MG63 (cell line): ENCODE data around the gene CHD2. TPM values are rescaled to one million over a fixed set of nuclear protein-coding genes. Genes with fewer than 3 reads are reported as not detected.
"Not testable (repeated sequence)": the region's sequence is repeated elsewhere in the genome, so short reads cannot be mapped to it uniquely, and the experiment has no call there.

Experiments used
- DNase-seq: peaks from one replicate; pipeline ENCODE4 v3.0.0-alpha.2; 2020
- H3K27me3 ChIP-seq: fragments of 250-450 bp; sonication (Bioruptor Pico); 2 replicates; pipeline ENCODE4 v1.5.1; 2020; ENCODE audit warnings: mild to moderate bottlenecking, moderate library complexity
- H3K36me3 ChIP-seq: fragments of 250-450 bp; sonication (Bioruptor Pico); 2 replicates; pipeline ENCODE4 v1.5.1; 2020; ENCODE audit warnings: mild to moderate bottlenecking, moderate library complexity
- H3K4me3 ChIP-seq: fragments of 250-450 bp; sonication (Bioruptor Pico); 2 replicates; pipeline ENCODE4 v1.5.1; 2020; ENCODE audit warnings: mild to moderate bottlenecking, moderate library complexity
- H3K9me3 ChIP-seq: fragments of 250-450 bp; sonication (Bioruptor Pico); 2 replicates; pipeline ENCODE4 v1.5.1; 2020; ENCODE audit warnings: mild to moderate bottlenecking, moderate library complexity
- total RNA-seq: library from RNA; depleted of rRNA; stranded (reverse); fragments of >200 nt; shearing (Covaris generic); gene quantifications from 2 replicates; pipeline ENCODE4 v1.2.3, GENCODE V29; 2014; ENCODE audit warnings: low replicate concordance

Gene CHD2
- total RNA-seq, 1 experiment from 2014 or later, result 23.1 TPM

- Histone ChIP-seq H3K4me3 (no peak overlapping the region), H3K36me3 (no peaks in the 10 kb centered on the region), H3K27me3 (no peaks in the 10 kb centered on the region), H3K9me3 (no peaks in the 10 kb centered on the region)
- DNase-seq, result no peak
Observed at GRCh38 chr15:93051236-93052089, 151.3 kb downstream of the CHD2 start.

DNA sequence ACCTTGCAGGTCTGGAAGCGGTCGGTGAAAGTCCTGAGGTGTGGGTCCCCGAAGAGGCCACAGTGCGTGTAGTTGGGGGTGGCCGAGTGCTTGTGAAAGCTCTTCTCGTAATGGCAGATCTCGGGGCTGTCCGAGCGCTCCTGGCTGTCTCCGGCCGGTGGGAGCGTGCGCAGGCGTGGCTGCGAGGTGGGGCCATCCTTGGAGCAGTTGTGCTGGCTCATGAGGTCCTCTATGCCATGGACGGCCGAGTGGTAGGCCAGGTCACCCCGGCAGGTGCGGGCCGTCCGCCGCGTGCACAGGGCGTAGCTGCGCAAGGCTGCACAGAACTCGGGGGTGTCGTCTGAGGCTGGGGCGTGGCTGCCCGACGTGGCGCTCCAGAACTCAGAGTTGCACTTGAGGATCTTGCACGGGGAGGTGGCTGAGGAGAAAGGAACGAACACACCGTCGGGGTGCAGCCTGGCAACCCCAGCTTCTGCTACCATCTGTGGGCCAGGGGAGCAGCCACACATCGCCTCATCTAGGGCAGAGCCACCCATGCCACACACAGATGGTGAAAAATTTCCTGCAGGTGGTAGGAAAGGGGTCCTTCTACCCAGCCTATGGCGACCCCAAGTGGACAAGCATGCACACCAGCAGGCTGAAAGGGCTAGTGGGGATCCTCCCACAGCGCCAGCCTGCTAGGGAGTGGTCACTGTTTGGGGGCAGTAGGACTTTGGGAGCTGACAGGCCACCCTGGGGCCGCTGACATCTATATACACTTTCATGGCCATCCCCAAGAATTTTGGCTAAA lies 152.2 kb downstream of the CHD2 start:
- no peaks in the 10 kb centered on the region for H3K9me3 ChIP-seq
- H3K36me3 ChIP-seq, result no peaks in the 10 kb centered on the region
- no peak overlapping the region for H3K4me3 ChIP-seq
- no peak for DNase-seq
- H3K27me3 ChIP-seq, result no peaks in the 10 kb centered on the region

GRCh38 chr15:93055211-93055610 lies 155.1 kb downstream of the CHD2 start:
- no peaks in the 10 kb centered on the region for H3K36me3 ChIP-seq
- no peak overlapping the region for H3K4me3 ChIP-seq
- no peaks in the 10 kb centered on the region for H3K9me3 ChIP-seq
- no peaks in the 10 kb centered on the region for H3K27me3 ChIP-seq
- DNase-seq, result no peak

- Histone ChIP-seq H3K36me3 (no peaks in the 10 kb centered on the region), H3K4me3 (no peak overlapping the region), H3K27me3 (no peaks in the 10 kb centered on the region), H3K9me3 (no peaks in the 10 kb centered on the region)
- DNase-seq, result no peak
Observed at GRCh38 chr15:93056836-93057235, 156.7 kb downstream of the CHD2 start.

- DNase-seq, result no peak
- no peaks in the 10 kb centered on the region for H3K36me3 ChIP-seq
- no peaks in the 10 kb centered on the region for H3K27me3 ChIP-seq
- H3K9me3 ChIP-seq, result no peaks in the 10 kb centered on the region
- no peak overlapping the region for H3K4me3 ChIP-seq
Observed at GRCh38 chr15:93057618-93058017, 157.5 kb downstream of the CHD2 start.

DNA sequence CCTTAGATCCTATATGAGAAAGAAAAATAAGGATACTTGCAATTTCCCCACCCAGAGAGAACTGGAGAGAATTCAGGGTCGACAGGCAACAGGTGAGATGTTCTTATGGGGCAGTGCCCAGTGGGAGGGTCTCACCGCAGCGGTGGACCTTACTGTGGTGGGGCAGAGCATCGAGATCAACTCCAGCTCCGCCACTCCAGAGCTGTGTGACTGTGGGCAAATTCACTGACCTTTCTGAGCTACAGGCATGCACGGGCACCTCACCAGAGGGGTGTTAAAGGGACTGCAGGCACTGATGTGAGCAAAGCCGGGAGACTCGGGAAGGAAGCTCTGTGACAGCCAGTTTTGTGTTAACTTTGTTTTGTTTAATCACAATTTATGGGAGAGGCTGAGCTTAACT lies 158.0 kb downstream of the CHD2 start:
- H3K36me3 ChIP-seq, result no peaks in the 10 kb centered on the region
- no peaks in the 10 kb centered on the region for H3K27me3 ChIP-seq
- no peak for DNase-seq
- no peaks in the 10 kb centered on the region for H3K9me3 ChIP-seq
- no peak overlapping the region for H3K4me3 ChIP-seq

- Histone ChIP-seq H3K36me3 (no peaks in the 10 kb centered on the region), H3K4me3 (no peak overlapping the region), H3K27me3 (no peaks in the 10 kb centered on the region), H3K9me3 (no peaks in the 10 kb centered on the region)
- DNase-seq, result no peak
Observed at GRCh38 chr15:93058904-93059427, 158.8 kb downstream of the CHD2 start.

- H3K9me3 ChIP-seq, result no peaks in the 10 kb centered on the region
- no peaks in the 10 kb centered on the region for H3K36me3 ChIP-seq
- H3K4me3 ChIP-seq, result no peak overlapping the region
- no peak for DNase-seq
- H3K27me3 ChIP-seq, result no peaks in the 10 kb centered on the region
Observed at GRCh38 chr15:93059442-93059841, 159.3 kb downstream of the CHD2 start.

GRCh38 chr15:93060336-93061248 lies 160.5 kb downstream of the CHD2 start:
- Histone ChIP-seq H3K27me3 (no peaks in the 10 kb centered on the region), H3K36me3 (no peaks in the 10 kb centered on the region), H3K9me3 (no peaks in the 10 kb centered on the region), H3K4me3 (no peak overlapping the region)
- no peak for DNase-seq

- DNase-seq, H3K4me3 ChIP-seq, H3K36me3 ChIP-seq, H3K27me3 ChIP-seq, H3K9me3 ChIP-seq: not testable (repeated sequence)
Observed at GRCh38 chr15:93062628-93063261, 162.6 kb downstream of the CHD2 start.

DNA sequence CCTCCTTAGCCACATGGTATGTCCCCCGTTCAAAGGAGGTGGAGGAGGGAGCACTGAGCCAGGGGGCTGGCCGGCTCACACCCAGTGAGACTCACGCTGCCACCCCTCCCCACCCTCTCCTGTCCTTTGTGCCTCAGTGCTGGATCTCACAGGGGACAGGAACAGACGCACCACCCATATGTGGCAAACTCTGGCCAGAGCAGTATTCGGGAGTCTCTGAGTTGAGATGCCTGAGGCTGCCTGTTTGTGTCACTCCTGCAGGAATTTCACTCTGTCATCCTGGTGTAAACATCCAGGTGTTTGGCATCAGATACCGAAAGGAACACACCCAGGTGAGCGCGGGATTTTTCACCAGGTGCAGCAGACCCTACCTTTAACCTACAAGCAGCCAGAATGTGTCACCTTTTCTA lies 163.1 kb downstream of the CHD2 start:
- no peaks in the 10 kb centered on the region for H3K36me3 ChIP-seq
- H3K27me3 ChIP-seq, result no peaks in the 10 kb centered on the region
- no peaks in the 10 kb centered on the region for H3K9me3 ChIP-seq
- no peak overlapping the region for H3K4me3 ChIP-seq
- no peak for DNase-seq

DNA sequence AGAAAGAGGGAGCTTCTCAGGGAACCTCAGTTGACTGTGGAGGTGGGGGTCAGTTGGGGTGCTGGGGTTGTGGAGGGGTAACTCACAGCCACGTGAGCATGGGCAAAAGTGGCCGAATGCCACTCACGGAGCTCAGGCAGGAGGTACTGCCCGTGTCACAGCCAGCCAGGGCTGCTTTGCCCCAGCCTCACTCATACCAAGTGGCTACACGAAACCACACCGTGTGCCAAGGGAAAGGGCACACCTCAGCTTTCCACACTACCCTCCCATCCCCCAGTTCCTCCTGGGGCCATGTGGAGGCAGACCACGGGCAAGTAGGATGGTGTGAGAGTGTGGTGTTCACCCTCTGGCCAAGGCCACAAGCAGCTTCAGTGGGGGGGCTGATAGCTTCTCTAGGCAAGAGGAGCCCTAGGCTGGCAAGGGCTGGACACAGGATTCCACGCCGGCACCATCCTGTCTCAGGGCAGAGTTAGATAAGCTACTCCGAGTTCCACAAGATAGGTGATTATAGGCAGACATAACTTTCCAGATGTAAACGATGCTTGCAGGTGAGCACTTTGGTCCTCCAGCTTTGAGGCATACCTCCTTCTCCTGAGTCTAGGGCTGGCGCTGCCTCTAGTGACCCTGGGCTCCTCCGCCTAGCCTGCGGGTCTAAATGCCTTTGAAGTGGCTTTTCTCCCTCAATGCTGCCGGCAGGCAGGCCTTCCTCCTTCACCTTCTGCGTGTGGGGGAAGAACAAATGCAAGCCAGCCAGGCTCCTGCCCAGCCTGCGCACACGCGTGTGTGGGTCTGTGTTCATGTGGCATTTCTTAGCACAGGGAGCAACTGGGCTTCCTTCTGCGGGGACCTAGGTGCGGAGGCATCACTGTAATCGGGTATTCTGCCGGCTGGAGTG lies 163.9 kb downstream of the CHD2 start:
- DNase-seq, result no peak
- H3K36me3 ChIP-seq, result no peaks in the 10 kb centered on the region
- H3K9me3 ChIP-seq, result no peaks in the 10 kb centered on the region
- H3K27me3 ChIP-seq, result no peaks in the 10 kb centered on the region
- H3K4me3 ChIP-seq, result no peak overlapping the region

DNA sequence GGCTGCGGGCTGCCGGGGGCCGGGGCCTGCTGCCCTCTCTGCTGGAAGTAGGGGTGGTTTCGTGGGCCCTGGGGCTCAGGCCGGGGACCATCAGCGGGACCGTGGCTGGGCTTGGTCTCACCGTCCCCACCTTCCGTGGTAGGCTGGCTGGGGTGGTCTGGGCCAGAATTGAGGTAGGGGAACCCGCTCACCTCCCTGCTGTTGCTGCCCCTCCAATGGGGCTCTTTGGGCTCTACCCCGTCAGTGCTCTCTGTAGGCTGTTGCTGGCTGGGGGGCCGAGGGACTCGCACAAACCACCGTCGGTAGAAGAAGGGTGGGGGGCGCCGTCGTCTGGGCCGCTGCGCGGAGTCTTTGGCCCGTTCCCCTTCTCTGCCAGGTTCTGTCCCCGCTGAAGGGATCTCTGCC lies 165.5 kb downstream of the CHD2 start:
- Histone ChIP-seq H3K36me3 (no peaks in the 10 kb centered on the region), H3K9me3 (no peaks in the 10 kb centered on the region), H3K4me3 (no peak overlapping the region), H3K27me3 (no peaks in the 10 kb centered on the region)
- DNase-seq, result no peak

GRCh38 chr15:93066224-93066681 lies 166.1 kb downstream of the CHD2 start:
- Histone ChIP-seq H3K9me3 (no peaks in the 10 kb centered on the region), H3K27me3 (no peaks in the 10 kb centered on the region), H3K4me3 (no peak overlapping the region), H3K36me3 (no peaks in the 10 kb centered on the region)
- DNase-seq, result no peak
